HL-60/S4 (cell line): ENCODE measurements around the gene TOM1L2.

Experiments used
- in situ Hi-C: fragments of 300-500 bp; cut with MboI; formaldehyde crosslinking; loops from 2 replicates; pipeline ENCODE4 v1.14.3; 2022; ENCODE audit warnings: low sequenced_read_pairs

TOM1L2 gene

GRCh38 chr17:17823433-17824118 lies 148.6 kb downstream of the TOM1L2 start:
- in situ Hi-C loops: no loop called here

- in situ Hi-C loops: no loop called here
Observed at GRCh38 chr17:17822616-17823015, 149.6 kb downstream of the TOM1L2 start.

GRCh38 chr17:17822189-17822588 lies 150.0 kb downstream of the TOM1L2 start:
- in situ Hi-C loops: no loop called here

DNA sequence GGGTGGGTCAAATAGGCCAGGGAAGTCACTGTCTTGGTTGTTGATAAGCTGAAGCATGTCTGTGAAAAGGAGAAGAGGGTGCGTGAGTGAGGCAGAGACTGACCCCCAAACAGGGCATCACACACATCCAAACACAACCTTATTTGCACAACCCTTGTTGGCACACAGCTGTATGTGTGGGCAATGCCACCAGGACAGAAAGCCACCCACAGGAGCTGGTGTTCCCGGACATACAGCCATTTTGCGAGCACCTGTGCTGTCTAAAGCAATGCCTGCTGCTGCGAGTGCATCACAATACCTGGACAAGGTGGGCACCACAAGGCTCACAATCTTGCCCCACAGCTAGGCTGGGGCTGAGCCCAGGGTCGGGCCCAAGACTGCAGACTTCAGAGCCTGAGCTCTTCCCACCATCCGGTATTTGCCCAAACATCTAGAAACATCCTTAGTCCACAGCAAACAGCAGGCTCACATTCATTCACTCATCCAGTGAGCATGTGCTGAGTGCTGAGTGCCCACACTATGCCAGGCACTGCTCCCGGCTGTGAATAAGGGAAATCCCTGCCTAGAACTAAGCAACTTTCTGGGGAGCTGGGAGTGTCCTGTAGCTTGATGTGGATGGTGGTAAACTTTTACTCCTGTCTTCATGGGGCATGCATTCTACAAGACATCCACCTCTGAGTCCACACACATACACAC lies 151.6 kb downstream of the TOM1L2 start:
- in situ Hi-C loops: no loop called here

- in situ Hi-C loops: no loop called here
Observed at GRCh38 chr17:17820046-17820445, 152.2 kb downstream of the TOM1L2 start.

DNA sequence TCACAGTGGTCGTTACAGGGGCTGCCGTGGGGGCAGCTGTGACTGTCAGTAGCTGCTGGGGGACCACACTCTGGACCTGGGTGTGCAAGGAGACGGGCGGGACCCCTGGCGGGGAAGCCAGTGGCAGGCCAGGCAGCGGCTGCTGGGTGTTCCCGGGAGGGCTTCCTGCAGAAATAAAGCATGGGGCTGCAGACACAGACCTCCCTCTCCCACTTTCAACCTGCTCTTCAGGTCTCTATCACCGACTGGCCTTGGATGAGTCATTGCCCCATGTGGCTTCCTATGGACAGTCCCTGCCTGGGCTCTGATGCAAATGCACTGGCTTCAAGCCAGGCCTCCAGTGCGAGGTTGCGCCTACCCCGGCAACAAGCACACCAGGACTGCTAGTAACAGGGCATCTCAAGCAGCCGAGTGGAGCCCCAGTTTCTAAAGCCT lies 152.6 kb downstream of the TOM1L2 start:
- in situ Hi-C loops: no loop called here

DNA sequence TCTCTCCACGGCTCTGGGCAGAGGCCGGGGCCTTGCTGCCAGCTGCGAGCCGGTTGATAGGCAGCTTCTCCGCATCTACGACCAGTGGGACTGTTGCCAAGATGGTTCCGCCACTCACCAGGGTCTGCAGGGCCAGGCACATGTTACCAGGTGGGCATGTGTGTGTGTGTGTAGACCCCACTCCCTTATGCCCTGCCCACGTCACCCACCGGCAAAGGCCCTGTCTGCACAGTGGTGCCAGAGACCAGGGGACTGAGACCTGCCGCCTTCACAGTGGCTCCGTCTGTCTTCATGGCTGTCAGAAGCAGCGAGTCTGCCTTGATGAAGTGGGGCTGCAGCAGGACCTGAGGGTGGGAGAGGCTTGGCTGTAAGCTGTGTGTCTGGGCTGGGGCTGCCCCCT lies 153.1 kb downstream of the TOM1L2 start:
- in situ Hi-C loops: no loop called here

GRCh38 chr17:17818088-17818526 lies 154.1 kb downstream of the TOM1L2 start:
- in situ Hi-C loops: no loop called here

GRCh38 chr17:17817552-17817947 lies 154.7 kb downstream of the TOM1L2 start:
- in situ Hi-C loops: no loop called here

- in situ Hi-C loops: no loop called here
Observed at GRCh38 chr17:17816831-17817551, 155.2 kb downstream of the TOM1L2 start.

DNA sequence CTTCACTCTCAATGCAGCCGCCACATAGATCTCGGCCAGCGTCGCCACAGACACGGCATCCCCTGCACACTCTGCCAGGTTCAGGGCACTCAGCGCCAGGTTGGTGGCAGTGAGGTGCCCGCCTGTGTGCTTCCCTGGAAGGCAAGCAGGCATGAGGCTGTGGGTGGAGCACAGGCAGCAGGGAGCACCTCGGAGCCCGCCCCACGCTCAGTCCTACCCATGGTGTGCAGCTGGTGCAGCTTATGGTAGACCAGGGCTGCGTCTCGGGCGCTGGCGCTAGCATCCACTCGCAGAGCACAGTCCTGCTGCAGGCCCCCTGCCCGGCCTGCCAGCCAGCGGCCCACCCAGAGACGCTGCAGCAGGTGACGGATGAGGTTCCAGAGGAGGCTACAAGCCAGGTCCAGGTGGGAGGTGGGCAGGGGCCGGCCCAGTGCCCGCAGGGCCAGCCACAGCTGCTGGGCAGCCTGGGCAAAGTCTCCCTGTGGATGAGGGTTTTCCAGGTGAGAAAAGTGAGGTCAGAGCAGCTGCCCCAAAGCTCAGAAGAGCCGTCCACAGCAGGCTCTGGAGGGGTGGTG lies 155.9 kb downstream of the TOM1L2 start:
- in situ Hi-C loops: no loop called here

GRCh38 chr17:17815436-17816200 lies 156.6 kb downstream of the TOM1L2 start:
- in situ Hi-C loops: no loop called here

DNA sequence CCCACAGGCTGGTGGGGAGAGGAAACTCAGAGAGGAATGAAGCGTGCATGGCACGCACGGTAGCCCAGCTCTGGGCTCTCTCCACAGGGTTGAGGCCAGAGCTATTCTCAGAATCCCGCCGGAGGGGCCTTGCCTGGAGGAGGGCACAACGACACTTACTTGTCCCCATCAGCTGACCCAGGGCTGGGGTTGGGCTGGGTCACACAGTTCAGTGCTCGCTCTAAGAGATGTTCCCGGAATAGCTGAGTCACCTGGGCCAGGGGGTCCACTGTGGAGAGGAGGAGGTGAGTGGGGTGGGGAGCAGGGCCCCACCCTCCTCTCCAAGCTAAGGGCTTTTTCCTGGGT lies 157.2 kb downstream of the TOM1L2 start:
- in situ Hi-C loops: no loop called here

GRCh38 chr17:17814162-17815061 lies 157.8 kb downstream of the TOM1L2 start:
- in situ Hi-C loops: no loop called here

DNA sequence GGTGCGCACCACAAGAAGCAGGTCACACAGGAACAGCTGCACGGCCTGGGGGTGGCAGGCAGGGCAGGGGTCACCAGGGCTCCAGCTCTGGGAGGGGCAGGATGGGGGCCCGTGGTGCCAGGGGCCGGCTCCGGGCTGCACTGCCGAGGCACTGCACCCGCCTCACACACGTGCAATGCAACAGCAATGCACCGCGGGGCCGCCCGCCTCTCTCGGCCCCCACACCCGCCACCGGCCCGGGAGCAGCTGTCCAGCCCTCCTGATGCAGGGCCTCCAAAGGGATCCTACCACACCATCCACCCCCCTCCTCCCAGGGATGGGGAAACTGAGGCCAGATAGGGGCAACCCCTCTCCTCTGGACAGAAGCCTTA lies 158.5 kb downstream of the TOM1L2 start:
- in situ Hi-C loops: no loop called here

GRCh38 chr17:17813055-17813724 lies 159.0 kb downstream of the TOM1L2 start:
- in situ Hi-C loops: no loop called here

DNA sequence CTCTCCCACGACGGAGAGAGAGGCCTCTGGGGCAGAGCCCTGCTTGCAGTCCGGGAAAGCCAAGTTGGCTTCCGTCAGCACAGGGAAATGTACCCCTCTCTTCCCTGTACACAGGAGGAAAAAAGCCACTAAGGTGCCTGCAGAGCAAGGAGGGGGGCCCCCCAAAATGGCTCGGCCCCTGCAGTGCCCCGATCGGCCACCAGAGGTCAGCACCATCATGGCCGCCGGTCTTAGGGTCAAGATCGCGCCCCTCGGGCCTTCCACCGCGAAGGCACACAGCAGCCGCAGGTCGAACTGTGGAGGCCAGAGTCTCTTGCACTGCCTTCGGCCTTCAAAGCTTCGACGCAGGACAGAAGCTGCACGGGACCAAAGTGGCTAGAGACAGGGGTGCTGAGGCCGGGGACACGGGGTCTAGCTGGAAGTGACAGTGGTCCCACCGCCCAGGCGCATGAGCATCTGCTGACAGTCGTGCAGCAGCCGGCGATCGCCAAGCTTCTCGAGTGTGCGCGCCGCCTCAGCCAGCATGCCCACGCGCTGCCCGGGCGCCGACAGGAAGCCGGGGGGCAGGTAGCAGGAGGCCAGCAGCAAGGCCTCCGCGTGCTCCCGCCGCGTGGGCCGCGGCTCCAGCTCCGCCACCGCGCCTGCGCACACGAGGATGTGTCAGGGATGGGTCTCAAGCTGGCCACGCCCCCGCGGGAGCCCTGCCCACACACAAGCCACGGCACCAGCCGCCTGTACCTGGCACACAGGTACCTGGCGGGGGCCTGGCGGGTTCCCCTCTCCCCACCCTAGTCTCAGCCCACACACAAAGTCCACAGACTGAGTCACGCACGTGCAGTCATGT lies 159.8 kb downstream of the TOM1L2 start:
- in situ Hi-C loops: no loop called here

- in situ Hi-C loops: no loop called here
Observed at GRCh38 chr17:17811381-17812210, 160.6 kb downstream of the TOM1L2 start.
